ENCODE measurements around the gene AP2S1. TPM values are rescaled to one million over a fixed set of nuclear protein-coding genes. Genes with fewer than 3 reads are reported as not detected.

Gene AP2S1
- total RNA-seq, 4 donors from 2014 or later: 69.3 to 126 (median 97.3) TPM

GRCh38 chr19:46815833-46816627 lies 34.6 kb downstream of the AP2S1 start:
- TF ChIP-seq CTCF (IDR thresholded peaks at IDR 0.05; ENCODE audit: low read depth): no peak

GRCh38 chr19:46813839-46814358 lies 36.7 kb downstream of the AP2S1 start:
- no peak for TF ChIP-seq CTCF (IDR thresholded peaks at IDR 0.05; ENCODE audit: low read depth)

GRCh38 chr19:46812977-46813838 lies 37.4 kb downstream of the AP2S1 start:
- TF ChIP-seq CTCF (IDR thresholded peaks at IDR 0.05; ENCODE audit: low read depth): no peak

- no peak for TF ChIP-seq CTCF (IDR thresholded peaks at IDR 0.05; ENCODE audit: low read depth)
These were observed 40.9 kb downstream of the AP2S1 start for GRCh38 chr19:46809534-46810272.

GRCh38 chr19:46806656-46807055 lies 44.0 kb downstream of the AP2S1 start:
- TF ChIP-seq CTCF (IDR thresholded peaks at IDR 0.05; ENCODE audit: low read depth): no peak

GRCh38 chr19:46803555-46803954 lies 47.1 kb downstream of the AP2S1 start:
- TF ChIP-seq CTCF (IDR thresholded peaks at IDR 0.05; ENCODE audit: low read depth): no peak

All from subcutaneous adipose tissue (tissue), 4 donors.